HCT116 (cell line): ENCODE results near the gene MBD5. TPM values are rescaled to one million over a fixed set of nuclear protein-coding genes. Genes with fewer than 3 reads are reported as not detected.

ENCODE experiments used
- ATAC-seq: fragments of 200-7000 bp; cut with Tn5 transposase; 2 replicates; pipeline ENCODE4 v1.9.1; 2020; ENCODE audit warnings: mild to moderate bottlenecking, moderate library complexity
- BruUV-seq: library from RNA; stranded (reverse); fragments of 400-500 nt; replicated peaks from 2 replicates; lab custom pipeline; 2021; lab: Mats Ljungman, UMichigan
- CTCF ChIA-PET: fragments of 300-600 bp; sonication (Branson Sonifier 250); formaldehyde crosslinking; loops from one replicate; lab custom pipeline; 2021; ENCODE audit warnings: antibody characterized with exemption; lab: Charles Lee
- POLR2A ChIA-PET: fragments of 300-600, 350-600 bp; sonication (Branson Sonifier 250); formaldehyde crosslinking; loops from one replicate; lab custom pipeline; 2021; ENCODE audit warnings: antibody characterized with exemption; lab: Charles Lee
- RAD21 ChIA-PET, 2 experiments: fragments of 300-600 bp; sonication (Branson Sonifier 250); formaldehyde crosslinking; loops; one replicate each; lab custom pipeline; 2023; ENCODE audit warnings: low total read pairs in 2 of 2; ENCODE audit not compliant: uncharacterized antibody in 2 of 2, unreplicated experiment in 2 of 2, low non-redundant PET in 1 of 2; lab: Charles Lee
- DNase-seq: peaks from one replicate; pipeline ENCODE4 v3.0.0-alpha.2; 2010; ENCODE audit warnings: low read depth, low spot score
- H2AFZ ChIP-seq: fragments of 200-600 bp; shearing (Covaris generic), sonication (generic); 2 replicates; pipeline ENCODE4 v1.6.1; 2017; ENCODE audit warnings: low read depth, mixed run types, mixed read lengths, antibody characterized with exemption, low read length; ENCODE audit not compliant: poor library complexity, severe bottlenecking
- H3K27ac ChIP-seq: 2 replicates; pipeline ENCODE4 v1.5.1; 2012; ENCODE audit warnings: low read depth, low read length
- H3K27me3 ChIP-seq: fragments of 200-600 bp; sonication (generic); 2 replicates; pipeline ENCODE4 v1.6.1; 2016; ENCODE audit warnings: mixed run types, low read length, mixed read lengths; ENCODE audit not compliant: insufficient read depth
- H3K36me3 ChIP-seq, 2 experiments: fragments of 200-500 bp in 1 of 2; fragments of 200-600 bp in 1 of 2; sonication (Bioruptor generic) in 1 of 2; sonication (generic) in 1 of 2; 2 replicates each; pipeline versions ENCODE4 v1.5.1 to v1.6.1; 2014 to 2016; ENCODE audit warnings: low read length in 2 of 2, inconsistent platforms in 1 of 2, mixed read lengths in 1 of 2, mixed run types in 1 of 2; ENCODE audit not compliant: insufficient read depth in 2 of 2, control insufficient read depth in 1 of 2
- H3K4me1 ChIP-seq, 2 experiments: fragments of 200-600 bp in 1 of 2; sonication (generic) in 1 of 2; 2 replicates each; pipeline versions ENCODE4 v1.5.1 to v1.6.1; 2012 to 2017; ENCODE audit warnings: low read length in 2 of 2, inconsistent platforms in 1 of 2, mild to moderate bottlenecking in 1 of 2, mixed read lengths in 1 of 2, mixed run types in 1 of 2, moderate library complexity in 1 of 2; ENCODE audit not compliant: insufficient read depth in 2 of 2, control insufficient read depth in 1 of 2
- H3K4me2 ChIP-seq: fragments of 200-600 bp; sonication (generic); 2 replicates; pipeline ENCODE4 v1.6.1; 2017; ENCODE audit warnings: mixed run types, low read length, mixed read lengths
- H3K4me3 ChIP-seq, 2 experiments: fragments of 200-600 bp in 1 of 2; sonication (generic) in 1 of 2; replicated peaks in 1 of 2; 2 replicates each; pipeline ENCODE4 v1.5.1; 2011 to 2016; ENCODE audit warnings: low read length in 2 of 2, control low read depth in 1 of 2, low read depth in 1 of 2, mild to moderate bottlenecking in 1 of 2, mixed read lengths in 1 of 2, mixed run types in 1 of 2
- H3K79me2 ChIP-seq: fragments of 200-600 bp; sonication (generic); 2 replicates; pipeline ENCODE4 v1.6.1; 2017; ENCODE audit warnings: mild to moderate bottlenecking, mixed run types, low read length, moderate library complexity, mixed read lengths; ENCODE audit not compliant: insufficient read depth
- H3K9ac ChIP-seq: fragments of 200-600 bp; sonication (generic); 2 replicates; pipeline ENCODE4 v1.6.1; 2016; ENCODE audit warnings: low read length, mixed read lengths
- H3K9me2 ChIP-seq: fragments of 200-600 bp; sonication (generic), shearing (Covaris generic); 2 replicates; pipeline ENCODE4 v1.6.1; 2017; ENCODE audit warnings: mixed run types, mild to moderate bottlenecking, moderate library complexity; ENCODE audit not compliant: insufficient read depth
- H3K9me3 ChIP-seq, 2 experiments: fragments of 200-500 bp in 1 of 2; fragments of 200-600 bp in 1 of 2; sonication (Bioruptor generic) in 1 of 2; sonication (generic) in 1 of 2; 2 replicates each; pipeline ENCODE4 v1.6.1; 2014 to 2017; ENCODE audit warnings: low read length in 2 of 2, mixed read lengths in 2 of 2, inconsistent platforms in 1 of 2, low read depth in 1 of 2, mild to moderate bottlenecking in 1 of 2, mixed run types in 1 of 2, moderate library complexity in 1 of 2; ENCODE audit not compliant: control insufficient read depth in 1 of 2, insufficient read depth in 1 of 2
- H4K20me1 ChIP-seq: fragments of 200-600 bp; sonication (generic), shearing (Covaris generic); 2 replicates; pipeline ENCODE4 v1.6.1; 2017; ENCODE audit warnings: mixed run types, mild to moderate bottlenecking, moderate library complexity; ENCODE audit not compliant: insufficient read depth
- CBX3 ChIP-seq: IDR thresholded peaks from 2 replicates; pipeline ENCODE4 v1.6.1; 2012; ENCODE audit warnings: low read depth
- CEBPB ChIP-seq: IDR thresholded peaks from 2 replicates; pipeline ENCODE4 v1.6.1; 2012; ENCODE audit warnings: low read depth
- ELF1 ChIP-seq: IDR thresholded peaks from 2 replicates; pipeline ENCODE4 v1.6.1; 2012; ENCODE audit warnings: low read depth, borderline replicate concordance
- EZH2 ChIP-seq: fragments of 200-600 bp; sonication (generic); IDR thresholded peaks from 2 replicates; pipeline ENCODE4 v1.6.1; 2017; ENCODE audit warnings: antibody characterized with exemption, mixed run types
- EZH2phosphoT487 ChIP-seq: fragments of 200-600 bp; IDR thresholded peaks from 2 replicates; pipeline ENCODE4 v1.6.1; 2018; ENCODE audit warnings: antibody characterized with exemption, borderline replicate concordance
- POLR2A ChIP-seq: IDR thresholded peaks from 2 replicates; pipeline ENCODE4 v1.7.0; 2011; ENCODE audit warnings: borderline replicate concordance; ENCODE audit not compliant: insufficient read depth, insufficient read length; ENCODE audit errors: extremely low read depth
- POLR2AphosphoS5 ChIP-seq: IDR thresholded peaks from 2 replicates; pipeline ENCODE4 v1.6.1; 2011; ENCODE audit warnings: mild to moderate bottlenecking, low read depth, low read length, moderate library complexity
- SP1 ChIP-seq: IDR thresholded peaks from 2 replicates; pipeline ENCODE4 v1.6.1; 2012; ENCODE audit warnings: low read depth
- SRF ChIP-seq: IDR thresholded peaks from 2 replicates; pipeline ENCODE4 v1.6.1; 2012; ENCODE audit warnings: low read depth
- TCF7L2 ChIP-seq: IDR thresholded peaks from 2 replicates; pipeline ENCODE4 v1.7.0; 2011; ENCODE audit warnings: borderline replicate concordance, inconsistent platforms; ENCODE audit not compliant: insufficient read depth, insufficient read length; ENCODE audit errors: extremely low read depth
- YY1 ChIP-seq: IDR thresholded peaks from 2 replicates; pipeline ENCODE4 v1.6.1; 2011; ENCODE audit warnings: low read length, low read depth, moderate library complexity, mild to moderate bottlenecking; ENCODE audit not compliant: insufficient replicate concordance; ENCODE audit errors: extremely low read depth
- ZFX ChIP-seq: fragments of 450-650 bp; IDR thresholded peaks from 2 replicates; pipeline ENCODE4 v1.6.1; 2017
- ZNF274 ChIP-seq: fragments of 200-500 bp; sonication (Bioruptor generic); IDR thresholded peaks from 2 replicates; pipeline ENCODE4 v1.6.1; 2014; ENCODE audit warnings: mild to moderate bottlenecking, low read depth, low read length, inconsistent platforms
- intact Hi-C: fragments of 100-400 bp; cut with micrococcal nuclease; formaldehyde crosslinking; loops from 2 replicates; pipeline ENCODE4 v1.10.0; 2022
- total RNA-seq: library from RNA; stranded (reverse); gene quantifications from one replicate; pipeline ENCODE4 v1.2.1, GENCODE V29; 2021; ENCODE audit not compliant: unreplicated experiment
- TF ChIP-seq, protein P1 (sequence below), 3 experiments: fragments of 200-600 bp in 1 of 3; sonication (generic) in 1 of 3; IDR thresholded peaks in 2 of 3; conservative IDR thresholded peaks in 1 of 3; 2 replicates each; pipeline ENCODE4 v1.5.1; 2012 to 2017; ENCODE audit warnings: low read depth in 2 of 3, low read length in 2 of 3, antibody characterized with exemption in 1 of 3, borderline replicate concordance in 1 of 3, control low read depth in 1 of 3, mild to moderate bottlenecking in 1 of 3, mixed read lengths in 1 of 3, mixed run types in 1 of 3, moderate library complexity in 1 of 3; ENCODE audit not compliant: insufficient read depth in 1 of 3
- TF ChIP-seq, protein P2 (sequence below): IDR thresholded peaks from 2 replicates; pipeline ENCODE4 v1.6.1; 2012
- TF ChIP-seq, protein P3 (sequence below): IDR thresholded peaks from 2 replicates; pipeline ENCODE4 v1.6.1; 2011; ENCODE audit warnings: mild to moderate bottlenecking, low read length, moderate library complexity; ENCODE audit not compliant: insufficient replicate concordance; ENCODE audit errors: extremely low read depth
- TF ChIP-seq, protein P4 (sequence below): IDR thresholded peaks from 2 replicates; pipeline ENCODE4 v1.6.1; 2012

The MBD5 gene
- total RNA-seq, 1 experiment from 2014 or later: 20.5 TPM

DNA sequence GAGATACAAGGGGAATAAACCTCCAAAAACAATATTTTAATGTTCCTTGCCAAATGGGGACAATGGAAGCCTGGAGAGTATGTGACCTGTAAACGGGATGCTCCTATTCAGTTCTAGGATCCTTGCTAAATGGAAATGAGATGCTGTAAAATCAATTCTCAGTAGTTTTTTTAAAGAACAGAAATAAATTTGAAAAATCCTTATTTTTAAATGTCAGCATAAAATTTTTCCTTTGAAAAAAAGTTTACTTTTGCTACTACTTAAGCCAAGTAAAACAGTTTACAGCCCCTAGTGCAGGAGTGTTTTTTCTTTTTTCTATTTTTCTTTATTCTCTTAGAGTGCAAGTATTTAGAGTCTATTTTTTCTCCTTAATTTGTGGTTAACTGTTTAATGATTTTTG is 158.8 kb downstream of the MBD5 start:
- no peak overlapping the region for H3K27ac ChIP-seq
- no peak overlapping the region for H3K4me2 ChIP-seq
- no peak for ATAC-seq
- no peaks in the 10 kb centered on the region for H3K9me2 ChIP-seq
- H3K4me1 ChIP-seq: no peaks in the 10 kb centered on the region
- RAD21 ChIA-PET: no interaction called here
- H3K79me2 ChIP-seq: no peaks in the 10 kb centered on the region
- TF ChIP-seq, protein P1, sequence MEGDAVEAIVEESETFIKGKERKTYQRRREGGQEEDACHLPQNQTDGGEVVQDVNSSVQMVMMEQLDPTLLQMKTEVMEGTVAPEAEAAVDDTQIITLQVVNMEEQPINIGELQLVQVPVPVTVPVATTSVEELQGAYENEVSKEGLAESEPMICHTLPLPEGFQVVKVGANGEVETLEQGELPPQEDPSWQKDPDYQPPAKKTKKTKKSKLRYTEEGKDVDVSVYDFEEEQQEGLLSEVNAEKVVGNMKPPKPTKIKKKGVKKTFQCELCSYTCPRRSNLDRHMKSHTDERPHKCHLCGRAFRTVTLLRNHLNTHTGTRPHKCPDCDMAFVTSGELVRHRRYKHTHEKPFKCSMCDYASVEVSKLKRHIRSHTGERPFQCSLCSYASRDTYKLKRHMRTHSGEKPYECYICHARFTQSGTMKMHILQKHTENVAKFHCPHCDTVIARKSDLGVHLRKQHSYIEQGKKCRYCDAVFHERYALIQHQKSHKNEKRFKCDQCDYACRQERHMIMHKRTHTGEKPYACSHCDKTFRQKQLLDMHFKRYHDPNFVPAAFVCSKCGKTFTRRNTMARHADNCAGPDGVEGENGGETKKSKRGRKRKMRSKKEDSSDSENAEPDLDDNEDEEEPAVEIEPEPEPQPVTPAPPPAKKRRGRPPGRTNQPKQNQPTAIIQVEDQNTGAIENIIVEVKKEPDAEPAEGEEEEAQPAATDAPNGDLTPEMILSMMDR (IDR thresholded peaks at IDR 0.05 in 2 of 3, conservative IDR thresholded peaks at IDR 0.05 in 1 of 3; ENCODE audit: borderline replicate concordance in 1 of 3, insufficient read depth in 1 of 3, low read depth in 2 of 3, low read length in 2 of 3): no peak
- TF ChIP-seq POLR2AphosphoS5 (no peak), ZFX (no peak), EZH2 (no peak), CEBPB (no peak), ZNF274 (no peak), TCF7L2 (no peak), EZH2phosphoT487 (no peak), POLR2A (no peak), CBX3 (no peak), SP1 (no peak), YY1 (no peak), SRF (no peak), ELF1 (no peak)
- TF ChIP-seq, protein P2, sequence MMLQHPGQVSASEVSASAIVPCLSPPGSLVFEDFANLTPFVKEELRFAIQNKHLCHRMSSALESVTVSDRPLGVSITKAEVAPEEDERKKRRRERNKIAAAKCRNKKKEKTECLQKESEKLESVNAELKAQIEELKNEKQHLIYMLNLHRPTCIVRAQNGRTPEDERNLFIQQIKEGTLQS: no peak
- TF ChIP-seq, protein P3, sequence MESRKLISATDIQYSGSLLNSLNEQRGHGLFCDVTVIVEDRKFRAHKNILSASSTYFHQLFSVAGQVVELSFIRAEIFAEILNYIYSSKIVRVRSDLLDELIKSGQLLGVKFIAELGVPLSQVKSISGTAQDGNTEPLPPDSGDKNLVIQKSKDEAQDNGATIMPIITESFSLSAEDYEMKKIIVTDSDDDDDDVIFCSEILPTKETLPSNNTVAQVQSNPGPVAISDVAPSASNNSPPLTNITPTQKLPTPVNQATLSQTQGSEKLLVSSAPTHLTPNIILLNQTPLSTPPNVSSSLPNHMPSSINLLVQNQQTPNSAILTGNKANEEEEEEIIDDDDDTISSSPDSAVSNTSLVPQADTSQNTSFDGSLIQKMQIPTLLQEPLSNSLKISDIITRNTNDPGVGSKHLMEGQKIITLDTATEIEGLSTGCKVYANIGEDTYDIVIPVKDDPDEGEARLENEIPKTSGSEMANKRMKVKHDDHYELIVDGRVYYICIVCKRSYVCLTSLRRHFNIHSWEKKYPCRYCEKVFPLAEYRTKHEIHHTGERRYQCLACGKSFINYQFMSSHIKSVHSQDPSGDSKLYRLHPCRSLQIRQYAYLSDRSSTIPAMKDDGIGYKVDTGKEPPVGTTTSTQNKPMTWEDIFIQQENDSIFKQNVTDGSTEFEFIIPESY: no peak
- TF ChIP-seq, protein P4, sequence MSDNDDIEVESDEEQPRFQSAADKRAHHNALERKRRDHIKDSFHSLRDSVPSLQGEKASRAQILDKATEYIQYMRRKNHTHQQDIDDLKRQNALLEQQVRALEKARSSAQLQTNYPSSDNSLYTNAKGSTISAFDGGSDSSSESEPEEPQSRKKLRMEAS: no peak
- TF ChIP-seq, all 23 proteins: peak for 0
- CTCF ChIA-PET: no interaction called here
- intact Hi-C loops: no loop called here
- Histone ChIP-seq H4K20me1 (no peaks in the 10 kb centered on the region), H3K36me3 (no peaks in the 10 kb centered on the region), H2AFZ (no peak overlapping the region), H3K27me3 (no peaks in the 10 kb centered on the region), H3K4me3 (no peak overlapping the region), H3K9ac (no peak overlapping the region), H3K9me3 (no peaks in the 10 kb centered on the region)
- BruUV-seq: no TSS peak
- POLR2A ChIA-PET: no interaction called here
- DNase-seq: no peak
